ENCODE results near the gene YPEL1. TPM values are rescaled to one million over a fixed set of nuclear protein-coding genes. Genes with fewer than 3 reads are reported as not detected.

Gene YPEL1
- total and polyA plus RNA-seq, 2 donors (not counting 1 experiment from before 2014, with no cell fraction given), result 14.9 to 17.0 TPM

- WGBS (ENCODE audit: insufficient coverage), result 6% methylated on average over 58 of the region's 65 CpGs
- H3K4me2 ChIP-seq (replicated peaks; ENCODE audit: low read depth, low read length, poor library complexity, severe bottlenecking), result peak overlapping the region; percentile 89
- CTCF ChIA-PET, result interaction anchor here (1.0 to 1.4 kb wide), 2 partner anchors 200 to 216 kb away, joined by 3 to 5 read pairs; partner anchors contain the start of gene PPM1F
- no peak overlapping the region for H3K27ac ChIP-seq (ENCODE audit: low read length in 2 of 2)
- H3K9me3 ChIP-seq (ENCODE audit: control extremely low read depth in 1 of 3, control insufficient read depth in 2 of 3, insufficient read depth in 1 of 3, low read length in 2 of 3), result no peaks in the 10 kb centered on the region
- H3K36me3 ChIP-seq (replicated peaks in 1 of 2; ENCODE audit: control extremely low read depth in 1 of 2, control insufficient read depth in 1 of 2, extremely low read depth in 1 of 2, insufficient read depth in 2 of 2, low read length in 1 of 2), result peaks cover 0 to 2% of the 10 kb centered on the region in 2 experiments
- Mint-ChIP-seq H3K9me3 (ENCODE audit: insufficient read depth) (no peaks in the 10 kb centered on the region), H3K27me3 (no peaks in the 10 kb centered on the region), H3K27ac (no peak overlapping the region), H3K4me1 (peaks cover 35% of the 10 kb centered on the region), H3K4me3 (peak overlapping the region; percentile 71)
- no peak for DNase-seq
- H4K20me1 ChIP-seq (ENCODE audit: control insufficient read depth, insufficient read depth, low read length, poor library complexity, severe bottlenecking), result peaks cover 8% of the 10 kb centered on the region
- peaks cover 35% of the 10 kb centered on the region for H3K79me2 ChIP-seq (ENCODE audit: control insufficient read depth, insufficient read depth, low read length)
- H3K4me1 ChIP-seq (ENCODE audit: control insufficient read depth in 2 of 2, insufficient read depth in 2 of 2, low read length in 2 of 2), result peaks cover 20 to 41% of the 10 kb centered on the region in 2 donors
- no peaks in the 10 kb centered on the region for H3K27me3 ChIP-seq (replicated peaks in 1 of 4; ENCODE audit: control extremely low read depth in 1 of 4, control insufficient read depth in 3 of 4, insufficient read depth in 4 of 4, low read length in 3 of 4)
- POLR2A ChIA-PET, result interaction anchor here (0.6 to 1.3 kb wide), 5 partner anchors 9 to 146 kb away, joined by 3 to 10 read pairs (median 3); no protein-coding TSS in a partner anchor
- H2AFZ ChIP-seq (ENCODE audit: insufficient read depth, low read depth, low read length, poor library complexity, severe bottlenecking), result peak overlapping the region; percentile 82
- H3K4me3 ChIP-seq (ENCODE audit: control extremely low read depth in 1 of 5, extremely low read depth in 1 of 5, insufficient read depth in 1 of 5, low read depth in 2 of 5, low read length in 4 of 5), result peak overlapping the region in 4 of 5 experiments; percentile 35 to 64 (median 62)
- H3K9ac ChIP-seq (ENCODE audit: low read length), result peak overlapping the region; percentile 66
- no peak for ATAC-seq (ENCODE audit: low read depth)
- TF ChIP-seq, protein P1, sequence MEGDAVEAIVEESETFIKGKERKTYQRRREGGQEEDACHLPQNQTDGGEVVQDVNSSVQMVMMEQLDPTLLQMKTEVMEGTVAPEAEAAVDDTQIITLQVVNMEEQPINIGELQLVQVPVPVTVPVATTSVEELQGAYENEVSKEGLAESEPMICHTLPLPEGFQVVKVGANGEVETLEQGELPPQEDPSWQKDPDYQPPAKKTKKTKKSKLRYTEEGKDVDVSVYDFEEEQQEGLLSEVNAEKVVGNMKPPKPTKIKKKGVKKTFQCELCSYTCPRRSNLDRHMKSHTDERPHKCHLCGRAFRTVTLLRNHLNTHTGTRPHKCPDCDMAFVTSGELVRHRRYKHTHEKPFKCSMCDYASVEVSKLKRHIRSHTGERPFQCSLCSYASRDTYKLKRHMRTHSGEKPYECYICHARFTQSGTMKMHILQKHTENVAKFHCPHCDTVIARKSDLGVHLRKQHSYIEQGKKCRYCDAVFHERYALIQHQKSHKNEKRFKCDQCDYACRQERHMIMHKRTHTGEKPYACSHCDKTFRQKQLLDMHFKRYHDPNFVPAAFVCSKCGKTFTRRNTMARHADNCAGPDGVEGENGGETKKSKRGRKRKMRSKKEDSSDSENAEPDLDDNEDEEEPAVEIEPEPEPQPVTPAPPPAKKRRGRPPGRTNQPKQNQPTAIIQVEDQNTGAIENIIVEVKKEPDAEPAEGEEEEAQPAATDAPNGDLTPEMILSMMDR (IDR thresholded peaks at IDR 0.05), result no peak
- no peak for TF ChIP-seq EZH2 (IDR thresholded peaks at IDR 0.05; ENCODE audit: borderline replicate concordance, insufficient read depth, low read depth, low read length, poor library complexity, severe bottlenecking)
- intact Hi-C loops (cut with micrococcal nuclease), result loop anchor here (5.0 kb wide), 1 partner anchor 879 kb away; the partner anchor contains the start of genes PI4KA and SNAP29
These were observed 569 bp upstream of the YPEL1 start for GRCh38 chr22:21736084-21736642.

Data from B cell (primary cell).